SK-N-SH treated with all-trans-retinoic acid at 6 μM for 48 hours (cell line): ENCODE data around the gene REEP6.
"Not testable (repeated sequence)": the region's sequence is repeated elsewhere in the genome, so short reads cannot be mapped to it uniquely, and the experiment has no call there.

Source experiments
- ATAC-seq: fragments of 200-7000 bp; cut with Tn5 transposase; 3 replicates; pipeline ENCODE4 v1.9.1; 2020; ENCODE audit warnings: mild to moderate bottlenecking, moderate library complexity
- ARNTL ChIP-seq: fragments of 450-650 bp; formaldehyde crosslinking; IDR thresholded peaks from 2 replicates; pipeline ENCODE4 v1.5.0; 2020; ENCODE audit warnings: low read depth, mild to moderate bottlenecking, moderate library complexity, borderline replicate concordance
- BACH2 ChIP-seq: fragments of 250-450 bp; sonication (Bioruptor Pico); IDR thresholded peaks from 2 replicates; pipeline ENCODE4 v1.9.0; 2021; ENCODE audit warnings: mild to moderate bottlenecking, borderline replicate concordance
- CREB5 ChIP-seq: fragments of 250-450 bp; sonication (Bioruptor Pico); IDR thresholded peaks from 2 replicates; pipeline ENCODE4 v1.5.1; 2020; ENCODE audit warnings: low read depth, mild to moderate bottlenecking, moderate library complexity
- ESRRG ChIP-seq: fragments of 250-450 bp; sonication (Bioruptor Pico); IDR thresholded peaks from 2 replicates; pipeline ENCODE4 v1.6.1; 2021; ENCODE audit warnings: mild to moderate bottlenecking
- ISL1 ChIP-seq: fragments of 250-450 bp; sonication (Bioruptor Pico); IDR thresholded peaks from 2 replicates; pipeline ENCODE4 v2.1.2; 2022; ENCODE audit warnings: mild to moderate bottlenecking, moderate library complexity
- OSR1 ChIP-seq: fragments of 250-450 bp; sonication (Bioruptor Pico); IDR thresholded peaks from 2 replicates; pipeline ENCODE4 v1.8.0; 2022; ENCODE audit warnings: moderate library complexity, mild to moderate bottlenecking, inconsistent platforms
- PATZ1 ChIP-seq: fragments of 250-450 bp; sonication (Bioruptor Pico); IDR thresholded peaks from 2 replicates; pipeline ENCODE4 v1.8.0; 2020; ENCODE audit warnings: mild to moderate bottlenecking, moderate library complexity, borderline replicate concordance
- POU6F1 ChIP-seq: fragments of 250-450 bp; sonication (Bioruptor Pico); IDR thresholded peaks from 2 replicates; pipeline ENCODE4 v1.8.0; 2021; ENCODE audit warnings: low read depth, mild to moderate bottlenecking, moderate library complexity, borderline replicate concordance
- PPARA ChIP-seq: fragments of 250-450 bp; sonication (Bioruptor Pico); IDR thresholded peaks from 2 replicates; pipeline ENCODE4 v1.5.0; 2020; ENCODE audit warnings: mild to moderate bottlenecking, borderline replicate concordance
- RARB ChIP-seq: fragments of 250-450 bp; sonication (Bioruptor Pico); IDR thresholded peaks from 2 replicates; pipeline ENCODE4 v1.8.0; 2021; ENCODE audit warnings: mild to moderate bottlenecking, moderate library complexity
- SNAI2 ChIP-seq: fragments of 250-450 bp; sonication (Bioruptor Pico); IDR thresholded peaks from 2 replicates; pipeline ENCODE4 v1.5.0; 2020; ENCODE audit warnings: mild to moderate bottlenecking, moderate library complexity
- TCF4 ChIP-seq: fragments of 250-450 bp; sonication (Bioruptor Pico); IDR thresholded peaks from 2 replicates; pipeline ENCODE4 v1.8.0; 2021; ENCODE audit warnings: mild to moderate bottlenecking, moderate library complexity, borderline replicate concordance
- TSHZ2 ChIP-seq: fragments of 250-450 bp; sonication (Bioruptor Pico); IDR thresholded peaks from 2 replicates; pipeline ENCODE4 v1.5.0; 2020; ENCODE audit warnings: mild to moderate bottlenecking, moderate library complexity
- ZC3H10 ChIP-seq: fragments of 250-450 bp; sonication (Bioruptor Pico); IDR thresholded peaks from 2 replicates; pipeline ENCODE4 v1.5.1; 2021; ENCODE audit warnings: mild to moderate bottlenecking, moderate library complexity
- ZFP3 ChIP-seq: fragments of 250-450 bp; sonication (Bioruptor Pico); IDR thresholded peaks from 2 replicates; pipeline ENCODE4 v1.5.0; 2020; ENCODE audit warnings: mild to moderate bottlenecking, moderate library complexity
- ZFP30 ChIP-seq: fragments of 450-650 bp; formaldehyde crosslinking; IDR thresholded peaks from 2 replicates; pipeline ENCODE4 v1.5.0; 2022; ENCODE audit warnings: mild to moderate bottlenecking, moderate library complexity
- ZNF565 ChIP-seq: fragments of 450-650 bp; formaldehyde crosslinking; conservative IDR thresholded peaks from 2 replicates; pipeline ENCODE4 v1.5.0; 2020; ENCODE audit warnings: low read depth, mild to moderate bottlenecking, moderate library complexity
- ZNF70 ChIP-seq: fragments of 450-650 bp; formaldehyde crosslinking; IDR thresholded peaks from 2 replicates; pipeline ENCODE4 v1.5.0; 2020; ENCODE audit warnings: mild to moderate bottlenecking, moderate library complexity
- ZNF8 ChIP-seq: fragments of 450-650 bp; formaldehyde crosslinking; IDR thresholded peaks from 2 replicates; pipeline ENCODE4 v1.5.0; 2020; ENCODE audit warnings: mild to moderate bottlenecking, moderate library complexity

The REEP6 gene

GRCh38 chr19:1496714-1497577 is 6.0 kb downstream of the REEP6 start:
- ATAC-seq = no peak
- TF ChIP-seq BACH2 (CRISPR knock-in tag) (no peak), SNAI2 (CRISPR knock-in tag) (no peak), ARNTL (CRISPR knock-in tag) (no peak), PATZ1 (no peak), ESRRG (CRISPR knock-in tag) (no peak), PPARA (no peak), ISL1 (CRISPR knock-in tag) (no peak), ZNF8 (CRISPR knock-in tag) (no peak), TSHZ2 (CRISPR knock-in tag) (no peak), TCF4 (CRISPR knock-in tag) (no peak)

- ATAC-seq = no peak
- TF ChIP-seq ZNF565 (CRISPR knock-in tag) (no peak), ISL1 (CRISPR knock-in tag) (no peak), OSR1 (no peak), ZC3H10 (CRISPR knock-in tag) (no peak), ZFP30 (CRISPR knock-in tag) (no peak), ZFP3 (CRISPR knock-in tag) (no peak), SNAI2 (CRISPR knock-in tag) (no peak), ESRRG (CRISPR knock-in tag) (no peak), PPARA (no peak), TCF4 (CRISPR knock-in tag) (no peak), ZNF70 (no peak), POU6F1 (CRISPR knock-in tag) (no peak), CREB5 (CRISPR knock-in tag) (no peak), RARB (CRISPR knock-in tag) (no peak)
These were observed 6.7 kb downstream of the REEP6 start for GRCh38 chr19:1497578-1498235.

GRCh38 chr19:1499231-1499630 is 8.2 kb downstream of the REEP6 start:
- ATAC-seq = not testable (repeated sequence)

GRCh38 chr19:1501200-1501595 is 10.2 kb downstream of the REEP6 start:
- ATAC-seq = no peak
- TF ChIP-seq ZNF8 (CRISPR knock-in tag) = no peak
